SU-DHL-6 (cell line): ENCODE measurements around the gene CRYGA.
"Not testable (repeated sequence)": the region's sequence is repeated elsewhere in the genome, so short reads cannot be mapped to it uniquely, and the experiment has no call there.

Experiments used
- H2AFZ ChIP-seq: fragments of 200-600 bp; sonication (generic); 2 replicates; pipeline ENCODE4 v1.6.1; 2014; ENCODE audit warnings: low read depth, mild to moderate bottlenecking, moderate library complexity, mixed read lengths, antibody characterized with exemption, low read length; ENCODE audit not compliant: severe bottlenecking
- H3F3A ChIP-seq: fragments of 200-600 bp; shearing (Covaris generic); 2 replicates; pipeline ENCODE4 v1.6.0; 2016; ENCODE audit warnings: antibody characterized with exemption, mild to moderate bottlenecking; ENCODE audit not compliant: insufficient read depth
- H3K27ac ChIP-seq: fragments of 200-600 bp; sonication (generic); 2 replicates; pipeline ENCODE4 v1.5.1; 2016; ENCODE audit warnings: low read depth, mild to moderate bottlenecking, low read length, moderate library complexity, mixed read lengths
- H3K27me3 ChIP-seq: fragments of 200-600 bp; sonication (generic), shearing (Covaris generic); 2 replicates; pipeline ENCODE4 v1.6.0; 2014; ENCODE audit warnings: mild to moderate bottlenecking, low read length
- H3K36me3 ChIP-seq: fragments of 200-600 bp; sonication (generic); 2 replicates; pipeline ENCODE4 v1.6.1; 2014; ENCODE audit warnings: mild to moderate bottlenecking, low read length, mixed read lengths
- H3K4me2 ChIP-seq: fragments of 300-600, 200-600 bp; shearing (Covaris generic), sonication (generic); 2 replicates; pipeline ENCODE4 v1.6.0; 2014; ENCODE audit warnings: low read length, low read depth, mild to moderate bottlenecking; ENCODE audit not compliant: poor library complexity, severe bottlenecking
- H3K4me3 ChIP-seq: fragments of 200-600 bp; sonication (generic); 2 replicates; pipeline ENCODE4 v1.5.1; 2014; ENCODE audit warnings: antibody characterized with exemption, low read length, mild to moderate bottlenecking, mixed read lengths; ENCODE audit not compliant: insufficient read depth, poor library complexity, severe bottlenecking
- H3K79me2 ChIP-seq: fragments of 200-600 bp; sonication (generic); 2 replicates; pipeline ENCODE4 v1.6.1; 2014; ENCODE audit warnings: mild to moderate bottlenecking, low read length, moderate library complexity; ENCODE audit not compliant: insufficient read depth
- H3K9ac ChIP-seq: fragments of 200-600 bp; sonication (generic); 2 replicates; pipeline ENCODE4 v1.7.0; 2014; ENCODE audit warnings: mild to moderate bottlenecking, low read length
- H3K9me2 ChIP-seq: fragments of 200-600 bp; sonication (generic); replicated peaks from 2 replicates; pipeline ENCODE4 v1.6.1; 2014; ENCODE audit warnings: low read length; ENCODE audit not compliant: insufficient read depth
- H3K9me3 ChIP-seq: fragments of 200-600 bp; sonication (generic); 2 replicates; pipeline ENCODE4 v1.6.1; 2014; ENCODE audit warnings: low read length, mixed read lengths; ENCODE audit not compliant: insufficient read depth
- H4K20me1 ChIP-seq: fragments of 200-600 bp; sonication (generic); 2 replicates; pipeline ENCODE4 v1.6.1; 2014; ENCODE audit warnings: low read depth, mild to moderate bottlenecking, antibody characterized with exemption, low read length, moderate library complexity, mixed read lengths
- EZH2phosphoT487 ChIP-seq: fragments of 200-600 bp; sonication (generic), shearing (Covaris generic); conservative IDR thresholded peaks from 2 replicates; pipeline ENCODE4 v1.6.1; 2018; ENCODE audit warnings: mild to moderate bottlenecking, antibody characterized with exemption, low read length, moderate library complexity, mixed read lengths
- TF ChIP-seq, protein P1 (sequence below): fragments of 200-600 bp; sonication (generic); IDR thresholded peaks from one replicate; pipeline ENCODE4 v1.5.1; 2017; ENCODE audit warnings: antibody characterized with exemption, mild to moderate bottlenecking, low read length, moderate library complexity; ENCODE audit not compliant: insufficient read depth, poor library complexity, severe bottlenecking

The CRYGA gene

GRCh38 chr2:208139447-208139846 lies 23.9 kb downstream of the CRYGA start:
- Histone ChIP-seq H3K4me3 (no peak overlapping the region), H3K27ac (no peak overlapping the region), H2AFZ (no peak overlapping the region), H3K4me2 (no peak overlapping the region), H3K27me3 (no peaks in the 10 kb centered on the region), H3K9me2 (no peaks in the 10 kb centered on the region), H3K9me3 (no peaks in the 10 kb centered on the region), H3K79me2 (no peaks in the 10 kb centered on the region), H3F3A (no peaks in the 10 kb centered on the region), H3K9ac (no peak overlapping the region), H3K36me3 (no peaks in the 10 kb centered on the region), H4K20me1 (no peaks in the 10 kb centered on the region)
- TF ChIP-seq EZH2phosphoT487: no peak
- TF ChIP-seq, protein P1, sequence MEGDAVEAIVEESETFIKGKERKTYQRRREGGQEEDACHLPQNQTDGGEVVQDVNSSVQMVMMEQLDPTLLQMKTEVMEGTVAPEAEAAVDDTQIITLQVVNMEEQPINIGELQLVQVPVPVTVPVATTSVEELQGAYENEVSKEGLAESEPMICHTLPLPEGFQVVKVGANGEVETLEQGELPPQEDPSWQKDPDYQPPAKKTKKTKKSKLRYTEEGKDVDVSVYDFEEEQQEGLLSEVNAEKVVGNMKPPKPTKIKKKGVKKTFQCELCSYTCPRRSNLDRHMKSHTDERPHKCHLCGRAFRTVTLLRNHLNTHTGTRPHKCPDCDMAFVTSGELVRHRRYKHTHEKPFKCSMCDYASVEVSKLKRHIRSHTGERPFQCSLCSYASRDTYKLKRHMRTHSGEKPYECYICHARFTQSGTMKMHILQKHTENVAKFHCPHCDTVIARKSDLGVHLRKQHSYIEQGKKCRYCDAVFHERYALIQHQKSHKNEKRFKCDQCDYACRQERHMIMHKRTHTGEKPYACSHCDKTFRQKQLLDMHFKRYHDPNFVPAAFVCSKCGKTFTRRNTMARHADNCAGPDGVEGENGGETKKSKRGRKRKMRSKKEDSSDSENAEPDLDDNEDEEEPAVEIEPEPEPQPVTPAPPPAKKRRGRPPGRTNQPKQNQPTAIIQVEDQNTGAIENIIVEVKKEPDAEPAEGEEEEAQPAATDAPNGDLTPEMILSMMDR: no peak

- not testable (repeated sequence) for H3K36me3 ChIP-seq, H3K27me3 ChIP-seq, H3K4me2 ChIP-seq
Observed at GRCh38 chr2:208138334-208138733, 25.1 kb downstream of the CRYGA start.

GRCh38 chr2:208136716-208137094 lies 26.7 kb downstream of the CRYGA start:
- H3K27ac ChIP-seq: no peak overlapping the region
- H3K9ac ChIP-seq: no peak overlapping the region
- no peaks in the 10 kb centered on the region for H3K9me2 ChIP-seq
- no peak overlapping the region for H3K4me2 ChIP-seq
- no peak overlapping the region for H3K4me3 ChIP-seq
- TF ChIP-seq EZH2phosphoT487: no peak
- TF ChIP-seq, protein P1: no peak
- no peaks in the 10 kb centered on the region for H3K79me2 ChIP-seq
- no peaks in the 10 kb centered on the region for H3K9me3 ChIP-seq
- H3F3A ChIP-seq: no peaks in the 10 kb centered on the region
- H3K36me3 ChIP-seq: no peaks in the 10 kb centered on the region
- H2AFZ ChIP-seq: no peak overlapping the region
- no peaks in the 10 kb centered on the region for H3K27me3 ChIP-seq
- no peaks in the 10 kb centered on the region for H4K20me1 ChIP-seq

More at GRCh38 chr2:208138334-208138733, 25.1 kb downstream of the CRYGA start:
- H3K4me3 ChIP-seq, H3K9me2 ChIP-seq, H4K20me1 ChIP-seq, H3K27ac ChIP-seq, H3K79me2 ChIP-seq, H2AFZ ChIP-seq, H3K9ac ChIP-seq, H3K9me3 ChIP-seq, H3F3A ChIP-seq: not testable (repeated sequence)

DNA sequence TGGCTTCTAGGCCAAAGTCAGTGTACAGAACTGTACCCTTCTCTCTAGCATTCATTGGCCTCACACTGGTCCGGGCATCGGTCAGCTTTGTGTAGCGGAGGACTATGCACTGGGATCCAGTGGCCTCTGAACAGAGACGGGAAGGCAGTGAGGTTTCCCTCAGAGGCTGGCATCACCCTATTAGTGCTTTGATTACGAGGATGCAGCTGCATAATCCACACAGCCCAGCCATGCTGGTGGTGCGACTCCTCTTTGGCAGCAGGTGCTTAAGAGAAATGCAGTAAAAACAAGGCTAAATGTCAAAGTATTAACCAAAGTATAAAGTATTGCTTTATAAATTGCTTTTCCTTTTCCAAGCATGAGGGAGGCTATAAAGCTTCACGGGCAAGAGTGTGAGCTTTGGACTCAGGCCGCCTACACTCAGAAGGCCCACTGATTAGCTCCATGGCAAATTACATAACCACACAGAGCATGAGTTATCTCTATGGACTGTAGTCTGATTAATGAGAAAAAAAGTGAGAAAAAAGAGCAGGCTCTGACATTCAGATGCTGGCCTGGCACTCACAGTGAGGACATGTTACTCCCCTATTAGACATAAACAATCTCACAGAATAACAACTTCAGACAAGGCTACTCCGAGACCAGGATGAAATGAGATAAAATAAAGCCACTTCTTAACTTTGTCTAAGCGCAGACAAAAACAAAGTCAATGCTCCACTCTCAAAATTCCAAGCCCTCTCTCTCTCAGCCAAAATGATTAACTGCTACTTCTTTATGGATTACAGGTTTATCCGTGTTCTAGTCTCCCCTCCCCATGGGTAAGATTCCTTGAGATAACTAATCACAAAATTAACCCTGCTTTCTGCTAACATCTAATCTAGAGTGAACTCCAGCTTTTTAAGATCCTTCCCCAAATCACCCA lies 27.3 kb downstream of the CRYGA start:
- Histone ChIP-seq H3K4me3 (no peak overlapping the region), H2AFZ (no peak overlapping the region), H3K36me3 (no peaks in the 10 kb centered on the region), H3K9ac (no peak overlapping the region), H3K27me3 (no peaks in the 10 kb centered on the region), H3K9me3 (no peaks in the 10 kb centered on the region), H3K79me2 (no peaks in the 10 kb centered on the region), H3K27ac (no peak overlapping the region), H3K4me2 (no peak overlapping the region), H3K9me2 (no peaks in the 10 kb centered on the region), H3F3A (no peaks in the 10 kb centered on the region), H4K20me1 (no peaks in the 10 kb centered on the region)
- TF ChIP-seq, protein P1: no peak
- no peak for TF ChIP-seq EZH2phosphoT487
